Stimulated activated CD4-positive, alpha-beta T cell treated with anti-CD3 and anti-CD28 coated beads, Interleukin-4, amount 100 ng/mL, for 4 hours (primary cell): ENCODE results near the gene TMEM220.
"Not testable (repeated sequence)": the region's sequence is repeated elsewhere in the genome, so short reads cannot be mapped to it uniquely, and the experiment has no call there.

Experiments
- DNase-seq, 2 experiments: peaks; one replicate each; pipeline ENCODE4 v3.0.0-alpha.2; 2020

TMEM220 gene

DNA sequence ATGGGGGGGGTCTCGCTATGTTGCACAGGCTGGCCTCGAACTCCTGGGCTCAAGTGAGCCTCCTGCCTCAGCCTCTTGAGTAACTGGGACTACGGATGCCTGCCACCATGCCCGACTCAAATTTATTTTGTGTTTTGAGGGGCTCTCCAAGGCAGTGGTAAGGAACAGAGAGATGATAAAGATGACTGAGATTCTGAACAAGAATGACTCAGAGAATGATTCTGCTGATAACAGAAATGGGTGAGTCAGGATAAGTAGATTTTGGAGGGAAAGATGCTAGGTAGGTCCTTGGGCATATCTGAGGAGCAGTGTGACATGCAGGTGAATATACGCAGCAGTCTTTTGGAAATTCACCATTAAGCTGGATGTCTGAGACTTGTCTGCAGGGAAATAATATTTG, 2.6 kb downstream of the TMEM220 start:
- DNase-seq = no peak

DNA sequence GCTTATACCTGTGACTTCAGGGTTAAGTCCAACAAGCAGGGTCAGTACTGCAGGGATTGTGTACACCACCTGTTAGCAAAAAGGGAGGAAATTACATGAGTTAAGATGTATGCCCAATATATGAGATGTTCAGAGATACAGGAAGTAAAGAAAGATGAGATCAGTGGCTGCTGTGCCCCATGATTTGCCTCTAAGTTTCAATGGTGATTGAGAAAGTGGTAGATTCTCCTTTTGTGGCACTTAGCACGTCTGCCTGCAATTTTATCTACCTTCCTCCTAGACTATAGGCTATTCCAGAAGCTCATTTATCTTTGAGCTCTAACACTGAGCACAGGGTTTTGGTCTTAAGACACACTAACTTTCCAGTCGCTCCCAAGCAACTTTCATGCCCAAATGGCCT, 3.6 kb downstream of the TMEM220 start:
- DNase-seq = no peak

DNA sequence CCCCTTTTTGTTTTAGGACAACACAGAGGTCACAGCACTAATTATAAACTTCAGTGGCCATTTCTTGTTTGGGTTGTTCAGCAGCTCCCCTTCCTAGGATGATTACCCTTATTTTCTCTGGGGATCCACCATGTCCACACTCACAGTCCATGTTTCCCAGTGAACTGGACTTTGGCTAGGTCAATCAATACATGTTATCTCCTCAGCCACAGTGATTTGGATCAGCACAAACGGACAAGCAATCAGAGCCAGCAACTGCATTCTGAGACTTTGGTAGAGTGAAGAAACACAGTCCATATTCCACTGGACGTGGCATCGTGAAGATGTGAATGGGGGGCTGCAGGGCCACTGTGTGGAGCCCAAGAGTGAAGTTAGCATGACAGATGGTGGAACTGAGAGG, 4.6 kb downstream of the TMEM220 start:
- DNase-seq = no peak

DNA sequence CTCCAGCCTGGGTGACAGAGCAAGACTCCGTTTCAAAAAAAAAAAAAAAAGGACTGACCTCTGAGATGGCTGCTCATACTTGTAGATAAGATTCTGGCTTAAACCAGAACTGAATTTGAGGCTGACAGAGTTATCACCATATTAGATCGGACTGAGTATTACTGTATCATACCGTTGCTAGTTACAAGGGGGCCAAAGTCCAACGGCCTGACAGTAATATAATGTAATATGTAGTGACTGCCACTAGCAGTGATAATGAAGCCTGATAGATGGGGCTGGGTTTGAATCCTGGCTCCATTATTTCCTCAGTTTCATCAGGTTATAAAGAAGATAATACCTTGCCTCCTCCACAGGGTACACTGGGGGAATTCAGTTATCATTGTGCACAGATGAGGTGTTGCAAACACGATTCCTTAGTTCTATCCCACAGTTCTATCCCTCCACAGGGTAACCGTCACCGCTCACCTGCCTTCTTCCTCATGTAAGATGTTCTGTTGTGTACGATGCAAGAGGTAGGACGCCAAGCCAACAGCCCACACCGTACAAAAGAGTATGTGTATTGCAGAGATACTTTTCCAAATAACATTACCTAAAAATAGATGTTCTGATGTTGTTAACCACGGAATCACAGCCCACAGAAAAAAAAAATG, 5.2 kb downstream of the TMEM220 start:
- no peak for DNase-seq

DNA sequence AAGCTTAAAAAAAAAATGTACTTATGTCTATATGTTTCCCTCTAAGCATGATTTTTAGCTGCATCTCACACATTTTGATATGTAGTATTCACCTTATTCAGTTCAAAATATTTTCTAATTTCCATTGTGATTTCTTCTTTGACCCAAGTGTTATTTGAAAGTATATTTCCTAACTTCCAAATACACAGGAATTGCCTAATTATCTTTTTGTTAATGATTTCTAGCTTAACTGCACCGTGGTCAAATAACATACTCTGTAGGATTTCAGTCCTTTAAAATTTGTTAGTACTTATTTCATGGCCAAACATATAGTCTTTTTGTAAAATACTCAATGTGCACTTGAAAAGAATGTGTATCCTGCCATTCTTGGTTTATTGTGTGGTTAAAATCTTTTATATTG, 11.3 kb downstream of the TMEM220 start:
- no peak for DNase-seq

DNA sequence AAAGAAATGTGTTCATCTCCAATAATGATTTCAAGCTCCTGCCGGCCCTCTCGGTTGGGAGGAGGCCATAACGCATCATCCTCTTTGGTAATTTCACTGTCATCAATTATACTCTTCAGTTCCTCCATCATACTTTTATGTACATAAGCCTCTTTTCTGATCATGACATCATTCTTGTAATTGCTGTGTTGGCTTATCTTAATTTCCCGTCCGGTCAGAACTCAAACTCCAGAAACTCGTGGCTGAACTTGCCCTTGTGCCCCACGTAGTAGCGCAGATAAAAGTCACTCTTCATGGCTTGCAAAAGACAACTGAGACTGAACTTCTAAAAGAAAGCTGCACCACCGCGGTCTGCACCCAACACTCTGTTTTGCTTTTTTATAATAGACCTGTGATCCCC, 13.6 kb downstream of the TMEM220 start:
- DNase-seq = no peak

DNA sequence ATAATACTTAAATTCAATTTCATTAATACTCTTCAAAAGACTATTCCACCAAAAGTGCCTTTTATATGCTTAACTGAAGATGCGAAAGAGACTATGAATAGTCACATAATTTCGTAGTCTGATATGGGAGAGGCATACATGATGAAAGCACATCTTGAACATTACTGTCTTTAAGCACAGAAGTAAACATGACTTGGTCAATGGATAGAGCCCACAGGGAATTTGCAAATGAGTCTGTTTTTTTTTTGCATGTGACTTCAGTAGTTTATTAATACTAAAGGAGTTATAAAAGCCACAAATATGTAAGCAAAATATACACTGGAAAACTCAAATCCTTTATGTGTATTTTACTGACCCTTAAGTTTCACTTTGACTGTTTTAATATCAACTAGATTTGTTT, 16.5 kb downstream of the TMEM220 start:
- DNase-seq = no peak

DNA sequence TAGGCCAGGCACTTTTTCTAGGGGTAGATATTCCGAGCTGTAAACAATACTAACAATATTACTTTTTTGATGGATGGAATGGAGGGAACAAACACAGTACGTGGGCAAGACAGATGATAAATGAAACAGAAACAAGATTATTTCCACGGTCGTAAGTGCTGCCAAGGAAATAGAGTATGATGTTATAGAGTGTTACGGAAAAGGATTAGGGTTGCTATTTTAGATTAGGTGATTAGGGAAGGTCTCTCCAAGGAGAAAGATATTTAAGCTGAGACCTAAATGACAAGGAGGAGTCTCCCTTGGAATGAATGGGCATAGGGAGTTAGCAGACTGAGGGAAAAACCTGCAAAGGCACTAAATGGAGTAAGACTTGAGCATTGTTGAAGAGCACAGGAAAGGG, 24.1 kb downstream of the TMEM220 start:
- DNase-seq = no peak

DNA sequence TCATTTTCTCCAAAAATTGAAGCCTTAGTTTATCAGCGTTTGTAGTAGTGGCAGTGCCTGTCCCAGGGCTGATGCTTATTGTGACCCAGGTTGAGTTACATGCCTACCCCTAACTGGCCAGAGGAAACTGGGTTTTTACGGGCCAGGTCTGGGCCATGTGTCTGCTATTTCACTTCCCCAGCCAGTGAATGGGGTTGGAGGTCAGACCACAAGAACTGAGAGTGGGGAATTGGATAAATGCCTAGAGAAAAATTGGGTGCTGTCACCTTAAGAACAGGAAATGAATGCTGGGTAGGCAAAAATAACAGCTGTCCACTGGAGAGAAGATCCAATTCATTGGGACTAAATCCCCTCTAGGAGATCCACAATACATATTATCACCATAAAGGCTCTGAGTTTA, 27.2 kb downstream of the TMEM220 start:
- DNase-seq = no peak

DNA sequence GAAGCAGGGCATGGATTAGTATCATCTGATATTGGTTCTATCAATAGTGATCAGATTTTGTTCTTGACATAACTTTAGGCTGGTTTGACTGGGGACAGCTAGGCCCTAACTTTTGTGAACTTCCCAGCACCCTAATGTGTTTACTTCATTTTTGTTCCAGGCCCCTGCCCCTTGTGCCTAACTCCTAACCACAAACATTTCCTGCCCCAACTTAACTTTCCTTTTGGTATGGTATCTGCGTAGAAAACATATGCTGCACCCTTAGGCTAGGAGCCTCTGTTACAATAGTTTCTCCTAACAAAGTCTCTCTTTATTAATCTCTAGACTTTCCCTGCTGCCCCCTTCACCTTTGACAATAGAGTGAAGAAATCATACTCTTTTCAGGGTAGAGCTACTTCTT, 30.0 kb downstream of the TMEM220 start:
- no peak for DNase-seq

DNA sequence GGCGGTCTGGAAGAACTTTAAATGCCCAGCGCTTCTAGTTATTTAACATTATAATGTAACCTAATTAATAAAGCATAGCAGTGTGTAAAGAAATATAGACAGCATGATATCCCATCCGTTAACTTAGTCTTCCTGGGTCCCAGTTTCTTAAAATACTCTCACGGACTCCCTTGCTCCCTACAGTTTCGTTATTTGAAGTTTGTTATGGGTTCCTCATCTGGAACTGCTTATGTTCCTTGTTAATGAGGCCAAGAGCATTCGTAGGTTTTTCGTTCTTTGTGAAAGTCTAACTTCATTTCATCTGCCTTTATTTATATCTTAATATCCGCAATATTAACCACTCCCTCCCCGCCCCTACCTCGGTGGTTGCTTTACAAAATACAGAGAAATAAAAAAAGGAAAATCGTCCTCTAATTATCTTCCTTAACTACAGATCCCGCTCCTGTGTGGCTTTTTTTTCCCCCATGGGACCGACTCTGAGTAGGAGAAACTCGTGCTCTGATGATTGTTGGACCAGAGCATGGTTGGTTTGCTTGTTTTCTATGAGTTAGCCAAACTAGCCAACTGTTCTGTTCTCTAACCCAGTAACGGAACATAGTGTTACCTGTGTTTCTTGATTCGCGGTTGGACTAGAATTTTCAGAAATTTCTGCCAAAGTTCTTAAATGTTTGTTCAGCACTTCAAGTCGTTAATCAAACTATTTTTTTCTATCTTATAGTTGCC, 31.6 kb downstream of the TMEM220 start:
- DNase-seq = no peak

DNA sequence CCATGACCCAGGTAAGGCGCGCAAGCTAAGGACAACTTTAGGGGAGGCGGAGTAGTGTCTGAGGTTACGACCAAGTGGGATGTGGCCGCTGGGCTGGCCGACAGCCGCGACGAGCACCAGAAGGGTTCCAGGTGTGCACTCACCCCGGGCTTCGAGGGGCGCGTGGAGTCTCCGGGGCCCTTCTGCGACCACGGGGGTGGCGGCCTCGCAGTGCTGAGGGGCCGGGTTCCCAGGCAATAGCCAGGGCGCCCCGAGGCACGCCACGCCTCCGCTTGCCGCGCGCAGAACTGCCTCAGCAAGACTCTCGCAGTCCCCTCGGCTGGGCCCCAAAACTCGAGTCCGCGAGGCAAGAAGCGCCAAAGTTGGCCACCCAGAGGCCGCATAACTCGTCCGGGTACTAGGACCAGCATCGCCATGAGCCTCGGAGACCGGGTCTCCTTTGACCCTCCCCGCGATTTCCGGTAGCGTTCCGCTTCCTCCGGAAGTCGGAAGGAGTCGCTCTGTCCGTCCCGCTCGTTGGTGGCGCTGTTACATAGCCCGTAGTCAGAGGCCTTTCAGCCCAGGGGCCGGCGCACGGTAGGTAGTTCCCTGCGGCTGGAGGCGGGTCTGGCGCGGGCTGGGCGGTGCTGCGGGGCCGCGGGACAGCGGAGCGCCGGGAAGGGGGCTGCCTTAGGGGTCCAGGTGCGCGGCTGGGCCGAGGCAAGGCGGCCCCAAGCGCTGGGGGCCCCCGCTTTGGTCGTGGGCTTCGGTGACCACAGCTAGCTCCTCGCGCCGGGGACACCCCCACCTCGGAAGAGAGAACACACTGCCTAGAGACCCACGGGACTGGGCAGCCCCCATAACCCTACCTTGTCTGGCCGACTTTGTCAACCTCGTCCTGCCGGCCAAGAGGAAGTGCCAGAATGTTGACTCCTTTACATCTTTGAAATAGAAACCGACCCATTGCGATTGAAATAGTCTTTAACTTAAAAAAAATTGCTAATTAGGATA, 32.4 kb downstream of the TMEM220 start, which contains the start of the genes ADPRM and SCO1:
TSS of gene ADPRM (plus strand) at position 503 of the 990 bp plus-strand sequence. CDS start 7,333 bp downstream, outside the sequence.
TSS of gene SCO1 (minus strand) at position 442 of the 990 bp plus-strand sequence. CDS start at position 416, 26 bp downstream.
- peak; percentile 85 to 88 for DNase-seq

DNA sequence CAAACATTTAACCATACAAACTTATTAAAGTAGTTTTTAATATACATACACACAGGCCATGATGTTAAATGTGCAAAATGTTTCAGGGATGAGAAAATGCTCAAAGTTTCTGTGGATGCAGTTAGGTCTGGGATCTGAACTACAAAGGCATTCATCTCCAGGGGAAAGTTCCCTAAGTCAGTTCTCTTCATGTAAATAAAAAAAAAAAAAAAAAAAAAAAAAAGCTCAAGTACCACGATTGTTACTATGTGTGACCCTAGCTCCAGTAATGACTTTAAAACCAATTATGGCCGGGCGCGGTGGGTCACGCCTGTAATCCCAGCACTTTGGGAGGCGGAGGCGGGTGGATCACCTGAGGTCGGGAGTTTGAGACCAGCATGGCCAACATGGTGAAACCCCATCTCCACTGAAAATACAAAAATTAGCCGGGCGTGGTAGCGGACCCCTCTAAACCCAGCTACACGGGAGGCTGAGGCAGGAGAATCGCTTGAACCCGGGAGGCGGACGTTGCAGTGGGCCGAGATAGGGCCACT, 33.9 kb downstream of the TMEM220 start:
- not testable (repeated sequence) for DNase-seq

DNA sequence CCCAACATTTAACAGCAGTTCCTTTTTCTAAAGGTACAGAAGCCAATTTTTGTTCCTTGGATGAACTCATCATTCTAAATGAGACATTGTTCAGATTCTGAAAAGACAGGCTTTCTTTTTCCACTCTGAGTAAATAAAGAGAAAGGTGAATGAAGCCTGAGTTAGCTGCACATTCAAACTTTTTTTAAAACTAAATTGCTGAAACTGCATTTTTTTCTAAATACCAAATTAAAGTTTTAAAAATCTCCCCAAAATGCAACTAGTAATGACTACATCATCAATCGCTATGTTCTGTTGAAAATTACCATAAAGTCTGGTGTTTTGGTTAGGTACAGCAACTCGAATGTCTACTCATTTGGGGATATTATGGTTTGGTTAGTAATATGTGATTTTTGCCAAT, 42.3 kb downstream of the TMEM220 start:
- DNase-seq = no peak

DNA sequence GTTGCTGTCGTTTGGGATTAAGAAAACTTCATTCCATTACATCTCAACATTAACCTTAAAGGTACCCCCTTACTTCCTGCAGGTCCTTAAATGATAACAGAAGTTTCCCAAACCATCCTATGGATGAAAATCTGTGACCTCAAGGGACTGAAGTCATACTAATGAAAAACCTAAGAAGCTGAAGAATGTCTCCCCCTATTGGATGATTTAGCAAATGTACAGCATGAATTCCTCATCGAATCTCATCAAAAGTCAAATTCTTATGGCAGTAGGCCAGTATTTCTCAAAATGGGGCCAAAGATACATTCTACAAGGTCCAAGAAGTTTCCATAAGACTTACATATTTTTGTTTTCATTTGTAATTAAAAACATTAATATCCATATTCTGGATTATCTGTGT, 46.0 kb downstream of the TMEM220 start:
- DNase-seq = no peak

DNA sequence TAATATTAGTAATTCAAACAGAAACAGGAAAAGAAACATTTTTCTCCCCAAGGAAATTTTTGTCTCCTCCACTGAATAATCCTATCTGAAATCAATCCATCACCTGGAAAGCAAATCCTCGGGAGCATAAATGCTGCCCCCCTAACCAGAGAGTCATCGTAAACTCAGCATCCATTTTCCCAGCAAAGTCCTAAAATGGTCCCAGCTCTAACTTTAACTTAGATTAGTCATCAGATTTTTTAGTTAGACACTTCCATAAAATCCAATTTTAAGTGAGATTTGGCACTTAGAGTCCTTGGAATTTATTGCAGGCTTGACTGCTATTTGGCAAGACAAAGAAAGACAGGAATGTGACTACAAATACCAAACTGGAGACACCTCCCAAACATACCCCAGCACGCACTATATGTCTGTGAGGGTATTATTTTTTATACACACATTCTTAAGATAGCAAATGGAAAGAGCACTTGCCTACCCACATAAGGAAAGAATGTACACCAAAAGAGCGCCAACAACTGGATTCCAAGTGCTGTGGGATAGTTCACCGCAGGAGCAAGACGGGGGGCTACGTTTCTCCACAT, 47.9 kb downstream of the TMEM220 start:
- no peak for DNase-seq

DNA sequence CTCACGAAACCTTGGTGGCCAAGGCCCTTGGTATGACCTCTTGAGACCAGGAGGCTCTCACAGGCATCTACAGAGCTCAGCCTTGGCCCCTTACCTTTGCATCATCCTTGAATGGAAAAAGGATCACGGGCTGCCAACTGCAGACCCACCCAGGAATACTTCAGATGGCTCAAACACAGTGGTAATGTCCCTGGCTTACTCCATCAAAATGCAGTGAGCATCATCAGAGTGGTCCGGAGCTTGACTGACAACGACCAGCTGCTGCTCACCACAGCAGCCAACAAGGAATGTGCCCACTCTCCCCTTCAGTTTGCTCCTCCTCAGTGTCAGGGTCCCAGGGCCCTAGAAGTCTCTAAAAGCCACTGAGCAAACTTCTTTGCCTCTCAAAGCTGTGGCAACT, 55.1 kb downstream of the TMEM220 start:
- no peak for DNase-seq

DNA sequence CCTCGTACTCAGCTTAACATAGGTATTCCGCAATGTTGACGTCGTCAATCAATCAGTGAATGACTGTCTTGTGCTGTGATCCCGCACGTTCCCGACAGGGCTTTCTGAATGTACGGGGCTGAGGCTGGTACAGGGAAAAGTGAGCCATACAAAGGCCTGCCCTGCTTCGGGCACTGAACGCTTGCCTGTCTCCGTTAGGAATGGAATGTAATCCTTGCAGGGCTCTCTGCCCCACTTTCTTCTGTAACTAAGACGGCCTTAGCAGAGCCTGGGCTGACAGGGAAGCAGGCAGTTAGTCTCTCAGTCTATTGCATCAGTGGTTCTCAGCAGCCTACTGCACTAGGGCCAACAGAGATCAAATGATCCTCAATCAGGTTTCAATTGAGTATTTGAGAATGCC, 56.5 kb downstream of the TMEM220 start:
- no peak for DNase-seq

DNA sequence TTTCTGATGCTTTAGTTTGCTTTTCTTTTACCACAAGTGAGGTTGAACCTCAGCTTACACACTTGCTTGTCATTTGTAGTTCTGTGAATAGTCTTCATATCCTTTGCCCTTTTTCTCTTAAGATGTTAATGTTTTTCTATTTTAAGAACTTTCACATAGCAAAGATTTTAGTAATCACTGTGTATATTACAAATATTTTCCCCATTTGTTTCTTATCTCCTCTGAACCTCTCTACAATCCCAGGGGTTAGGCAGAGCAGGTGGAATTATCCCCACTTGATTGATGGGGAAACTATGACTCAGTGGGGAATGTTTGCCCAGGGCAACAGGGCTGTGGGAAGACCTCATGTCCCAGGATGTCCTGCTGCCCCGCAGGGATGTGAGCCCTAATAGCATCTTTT, 61.0 kb downstream of the TMEM220 start:
- no peak for DNase-seq

DNA sequence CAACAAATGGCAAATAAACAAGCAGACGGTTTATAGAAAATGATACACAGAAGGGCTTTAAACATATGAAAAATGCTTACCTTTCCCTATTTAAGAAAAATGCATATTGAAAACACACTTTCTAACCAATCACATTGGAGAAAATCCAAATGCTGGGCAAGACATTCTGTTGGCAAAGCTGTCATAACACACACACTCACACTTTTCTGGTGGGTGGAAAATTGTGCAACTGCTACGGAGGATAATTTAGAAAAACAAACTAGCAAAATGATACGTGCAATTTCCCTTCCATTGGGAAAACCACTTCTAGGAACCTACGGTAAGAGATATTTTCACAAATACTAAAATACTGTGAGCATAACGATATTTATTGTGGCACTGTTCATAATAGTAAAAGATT, 62.9 kb downstream of the TMEM220 start:
- no peak for DNase-seq

DNA sequence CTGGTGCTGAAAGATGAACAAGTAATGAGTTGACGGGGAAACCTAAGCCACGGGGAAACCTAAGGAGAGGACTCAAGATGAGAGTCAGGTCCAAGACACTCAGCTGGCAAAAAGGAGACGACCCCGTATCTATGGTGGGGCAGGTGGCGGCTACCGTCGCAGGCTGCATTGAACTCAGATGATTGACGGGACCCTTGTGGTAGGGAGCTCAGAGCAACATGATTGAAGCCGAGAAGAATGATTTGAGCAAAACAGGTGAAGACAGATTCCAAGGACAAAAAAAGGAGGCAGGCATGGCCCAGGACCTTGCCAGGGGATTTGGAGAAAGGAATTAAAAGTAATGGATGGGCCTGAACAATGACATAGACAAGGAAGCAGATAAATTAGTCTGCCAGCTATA, 65.3 kb downstream of the TMEM220 start:
- DNase-seq = no peak
